GM18867 (cell line): ENCODE results near the gene SLC24A5.
A peak's percentile ranks its signal among the peaks of the same experiment; 100 is the strongest.

Experiments used
- ATAC-seq: cut with Tn5 transposase; IDR thresholded peaks from one replicate; pipeline ENCODE4 v1.9.1; 2021; ENCODE audit warnings: mild to moderate bottlenecking, moderate library complexity; ENCODE audit not compliant: unreplicated experiment

The SLC24A5 gene

DNA sequence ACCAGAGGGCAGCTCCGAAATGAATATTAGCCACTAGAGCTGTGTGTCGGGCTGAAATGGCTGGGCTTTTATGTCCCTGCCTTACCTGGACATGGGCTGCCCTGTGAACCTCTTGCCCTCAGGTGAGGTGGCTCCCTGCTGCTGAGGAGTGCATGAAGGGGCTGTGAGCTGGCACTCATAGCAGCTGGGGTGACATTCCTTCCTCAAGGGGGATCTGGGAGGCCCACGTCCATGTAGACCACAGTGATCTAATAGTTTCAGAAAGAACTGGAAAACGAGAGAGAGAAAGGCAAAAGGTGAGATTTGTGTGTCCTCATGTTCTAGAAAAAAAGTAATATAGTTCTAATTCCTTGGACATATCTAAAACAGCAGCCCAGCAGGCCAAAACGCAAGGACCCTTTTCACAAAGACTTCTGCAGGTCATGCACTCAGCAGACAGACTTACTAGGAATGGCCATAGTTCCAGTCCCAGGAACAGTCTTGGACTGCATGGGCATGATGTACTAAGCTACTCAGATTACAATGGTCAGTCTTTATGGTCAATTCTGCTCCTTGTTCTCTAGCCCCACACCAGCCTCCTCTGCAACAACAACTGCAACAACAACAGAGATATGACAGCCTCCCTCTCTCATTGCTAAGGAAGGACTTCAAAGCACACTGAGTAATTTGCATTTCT is 10.8 kb upstream of the SLC24A5 start:
- ATAC-seq, result no peak

DNA sequence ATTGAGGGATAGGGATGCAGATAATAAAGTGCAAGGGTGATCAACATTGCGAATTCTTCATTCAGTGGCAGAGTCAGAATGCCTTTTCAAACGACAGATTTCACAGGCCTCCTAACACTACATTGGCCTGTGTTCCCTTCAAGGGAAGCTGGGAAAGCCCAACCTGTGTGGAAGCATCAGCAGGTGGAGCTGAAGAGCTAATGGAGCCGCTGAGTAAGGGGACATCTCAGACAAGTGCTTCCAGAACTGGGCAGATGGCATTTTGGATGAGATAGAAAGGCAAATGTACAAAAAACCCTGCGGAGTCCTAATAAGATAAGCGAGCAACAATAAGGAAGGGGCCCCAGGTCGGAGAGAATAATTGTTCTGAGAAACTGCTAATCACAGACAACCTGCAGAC is 8.5 kb upstream of the SLC24A5 start:
- ATAC-seq, result no peak

DNA sequence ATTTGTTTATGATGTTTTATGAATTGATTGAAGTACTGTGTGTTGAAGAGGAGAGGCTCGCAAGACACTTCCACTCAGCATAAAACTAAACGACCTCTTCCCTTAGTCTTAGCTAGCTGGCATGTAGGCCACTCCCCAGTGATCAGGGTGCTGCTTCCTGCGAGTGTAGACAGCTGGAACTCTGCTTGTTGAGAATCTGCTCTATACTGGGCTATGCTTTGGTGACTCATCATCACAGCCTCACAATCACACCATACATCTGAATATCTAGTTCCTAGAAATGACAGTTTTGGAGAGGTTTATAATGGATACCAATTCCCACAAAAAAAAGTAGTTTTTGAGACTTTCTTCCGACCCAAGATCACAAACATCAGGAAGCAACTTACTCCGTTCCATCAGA is 1.5 kb upstream of the SLC24A5 start:
- ATAC-seq, result no peak

DNA sequence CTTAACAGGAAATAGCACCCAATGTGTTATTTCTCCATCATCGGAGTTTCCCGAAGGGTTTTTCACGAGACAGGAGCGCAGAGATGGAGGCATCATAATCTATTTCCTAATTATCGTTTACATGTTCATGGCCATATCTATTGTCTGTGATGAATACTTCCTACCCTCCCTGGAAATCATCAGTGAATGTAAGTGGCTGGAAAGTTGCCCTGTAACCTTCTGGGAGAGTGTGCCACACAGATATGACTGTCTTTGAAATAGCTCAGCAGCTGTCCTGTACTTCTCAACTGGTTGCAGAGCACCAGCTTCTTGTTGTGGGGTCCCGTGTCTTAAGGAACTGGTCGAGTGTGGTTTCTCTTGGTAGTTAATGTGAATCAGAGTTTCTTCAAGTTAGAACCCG is 1.1 kb downstream of the SLC24A5 start:
- ATAC-seq, result no peak

DNA sequence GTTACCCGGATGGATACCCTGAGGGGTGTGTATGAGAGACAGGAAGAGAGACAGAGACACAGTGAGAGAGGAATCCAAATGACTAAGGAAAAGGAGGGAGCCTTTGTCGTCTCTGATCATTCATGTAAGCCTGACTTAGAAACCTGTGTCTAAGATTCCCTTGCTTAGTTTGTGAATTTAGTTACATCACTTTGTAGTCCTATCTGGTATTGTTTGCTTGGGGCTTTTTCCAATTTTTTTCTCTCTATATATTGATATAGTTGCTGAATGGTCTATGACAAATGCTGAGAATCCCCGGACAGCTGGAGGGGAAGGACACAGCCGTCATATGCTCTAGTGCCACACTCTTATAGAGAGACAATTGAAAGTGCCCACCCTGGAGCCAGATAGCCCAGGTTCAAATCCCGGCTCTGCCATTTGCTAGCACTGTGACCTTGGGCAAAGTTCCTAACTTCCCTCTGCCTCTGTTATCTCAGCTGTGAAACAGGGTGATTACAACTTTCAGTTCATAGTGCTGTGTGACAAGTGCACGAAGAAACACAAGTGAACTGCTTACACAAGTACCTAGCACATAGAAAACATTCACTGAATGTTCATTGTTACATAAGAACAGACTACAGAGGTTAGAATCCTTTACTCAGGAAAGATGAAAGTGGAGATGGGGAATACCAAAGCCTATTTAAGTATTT is 6.0 kb downstream of the SLC24A5 start:
- ATAC-seq, result no peak

- ATAC-seq, result no peak
Observed at GRCh38 chr15:48131324-48131723, 10.5 kb downstream of the SLC24A5 start.

DNA sequence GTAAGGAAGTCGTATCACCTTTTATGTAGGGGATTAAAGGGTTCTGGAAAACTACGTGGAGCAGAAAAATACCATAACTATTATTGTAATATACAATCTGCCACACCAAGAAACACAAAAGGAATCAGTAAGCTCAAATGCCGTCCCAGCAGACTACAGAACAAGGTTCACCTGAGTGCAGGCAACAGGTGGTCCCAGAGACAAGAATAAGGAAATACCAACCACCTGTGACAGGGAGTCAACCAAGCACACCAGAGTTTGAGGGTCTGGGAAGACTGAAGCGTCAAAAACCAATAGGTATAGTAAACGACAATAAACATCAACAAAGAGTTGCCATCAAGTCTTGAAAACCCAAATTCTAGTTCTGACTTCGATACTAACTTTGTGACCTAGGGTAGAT is 12.1 kb downstream of the SLC24A5 start:
- no peak for ATAC-seq

DNA sequence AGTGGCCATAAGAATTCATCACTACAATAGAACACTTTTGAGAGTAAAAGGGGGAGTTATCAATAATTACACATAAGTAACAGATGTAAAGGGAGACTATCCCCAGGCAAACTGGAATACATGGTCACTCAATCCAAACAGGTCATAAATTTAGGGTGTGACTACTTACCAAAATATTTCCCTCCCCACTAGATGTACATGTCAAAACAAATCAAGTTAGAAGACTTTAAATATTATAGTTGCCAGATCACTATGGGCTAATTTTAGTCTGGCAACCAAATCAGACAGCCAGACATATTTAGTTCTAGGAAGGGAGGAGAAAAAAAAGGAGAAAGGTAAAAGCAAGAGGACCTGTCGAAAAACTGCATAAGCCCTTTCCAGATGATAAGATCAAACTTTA is 23.1 kb downstream of the SLC24A5 start:
- ATAC-seq, result no peak

DNA sequence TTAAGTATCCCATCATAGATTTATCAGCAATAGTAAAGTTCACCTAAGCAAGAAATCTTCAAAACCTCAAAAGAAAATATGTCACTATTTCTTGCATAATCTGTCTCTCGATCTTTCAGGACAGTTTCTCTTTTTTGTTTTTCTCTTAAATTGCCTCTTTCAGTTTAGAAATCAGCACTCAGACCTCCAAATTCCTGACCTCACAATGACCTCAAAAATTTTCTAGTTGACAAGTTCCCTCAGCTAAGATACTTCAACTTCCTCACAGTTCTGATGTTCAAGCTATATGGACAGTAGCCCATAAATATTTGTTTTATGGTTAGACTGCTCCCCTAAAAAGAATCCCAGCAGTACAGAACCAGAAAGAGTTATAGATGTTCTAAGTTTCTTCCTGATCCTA is 24.1 kb downstream of the SLC24A5 start:
- ATAC-seq, result peak; percentile 74

GRCh38 chr15:48145923-48146322 is 25.1 kb downstream of the SLC24A5 start:
- no peak for ATAC-seq

- no peak for ATAC-seq
Observed at GRCh38 chr15:48147358-48147757, 26.6 kb downstream of the SLC24A5 start.

- no peak for ATAC-seq
Observed at GRCh38 chr15:48149858-48150257, 29.1 kb downstream of the SLC24A5 start.

DNA sequence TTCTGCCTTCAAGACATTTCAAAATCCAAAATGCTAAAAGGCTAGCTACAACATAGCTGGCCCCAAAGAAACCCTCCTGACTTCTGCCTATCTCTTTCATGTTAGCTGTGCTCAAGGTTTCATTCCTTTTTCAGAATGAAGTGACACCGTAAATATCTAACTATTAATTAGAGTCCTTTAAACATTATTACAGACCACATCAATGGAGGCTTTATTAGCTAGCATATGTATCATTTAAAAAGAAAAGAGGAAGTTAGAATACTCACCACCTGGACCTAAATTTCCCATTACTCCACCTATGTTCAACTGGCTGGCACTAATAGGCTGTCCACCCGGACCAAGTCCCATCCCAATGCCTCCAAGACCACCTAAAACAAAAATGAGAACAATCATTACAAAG is 32.7 kb downstream of the SLC24A5 start:
- ATAC-seq, result no peak

DNA sequence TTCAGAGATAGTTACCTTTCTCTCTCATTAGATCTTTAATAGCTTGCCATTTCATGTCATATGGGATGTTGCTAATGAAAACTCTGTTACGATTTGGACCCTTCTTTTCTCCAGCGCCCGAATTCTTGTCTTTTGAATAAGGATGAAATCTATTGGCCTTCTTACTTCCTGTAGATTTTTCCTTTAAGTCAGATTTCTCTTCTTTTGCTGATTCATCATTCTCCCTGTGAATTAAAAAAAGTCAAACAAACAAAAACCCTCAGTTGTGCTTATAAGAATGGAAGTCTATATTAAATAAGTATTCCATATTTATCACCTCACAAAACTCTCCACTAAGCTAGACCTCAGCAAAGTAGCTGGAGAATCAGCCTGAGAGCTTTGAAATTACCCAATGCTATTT is 47.8 kb downstream of the SLC24A5 start:
- ATAC-seq, result no peak

GRCh38 chr15:48170981-48171380 is 50.2 kb downstream of the SLC24A5 start:
- ATAC-seq, result no peak

- ATAC-seq, result peak; percentile 28
Observed at GRCh38 chr15:48175126-48175525, 54.3 kb downstream of the SLC24A5 start.

GRCh38 chr15:48176112-48176511 is 55.3 kb downstream of the SLC24A5 start:
- ATAC-seq, result no peak

- ATAC-seq, result no peak
Observed at GRCh38 chr15:48176957-48177356, 56.2 kb downstream of the SLC24A5 start.

GRCh38 chr15:48177383-48177765 is 56.6 kb downstream of the SLC24A5 start:
- ATAC-seq, result peak; percentile 66

- peak; percentile 82 for ATAC-seq
Observed at GRCh38 chr15:48177766-48178647, 57.2 kb downstream of the SLC24A5 start, which contains the start of gene MYEF2. Gene MYEF2, minus strand, starts transcription at chr15:48178295. Its CDS starts 58 bp downstream, at chr15:48178237.

DNA sequence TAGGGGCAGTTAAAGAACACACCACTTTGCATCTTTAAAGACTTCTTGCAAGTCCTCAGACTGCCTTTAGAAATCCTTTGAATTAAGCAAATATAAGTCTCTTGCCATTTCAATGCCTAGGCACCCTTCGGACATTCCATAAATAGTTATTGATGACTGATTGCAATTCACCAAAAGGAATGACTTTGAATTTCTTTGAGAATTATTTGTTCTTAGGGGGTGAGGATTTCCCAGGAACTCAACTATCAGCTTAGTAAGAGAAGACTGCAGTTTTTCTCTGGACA is 57.8 kb downstream of the SLC24A5 start:
- no peak for ATAC-seq

GRCh38 chr15:48182749-48183148 is 62.0 kb downstream of the SLC24A5 start:
- no peak for ATAC-seq
